ENCODE data around the gene P2RY6. TPM values are rescaled to one million over a fixed set of nuclear protein-coding genes. Genes with fewer than 3 reads are reported as not detected.

The P2RY6 gene
- total RNA-seq, 2 donors from 2014 or later, result 7.7 to 13.4 TPM

DNA sequence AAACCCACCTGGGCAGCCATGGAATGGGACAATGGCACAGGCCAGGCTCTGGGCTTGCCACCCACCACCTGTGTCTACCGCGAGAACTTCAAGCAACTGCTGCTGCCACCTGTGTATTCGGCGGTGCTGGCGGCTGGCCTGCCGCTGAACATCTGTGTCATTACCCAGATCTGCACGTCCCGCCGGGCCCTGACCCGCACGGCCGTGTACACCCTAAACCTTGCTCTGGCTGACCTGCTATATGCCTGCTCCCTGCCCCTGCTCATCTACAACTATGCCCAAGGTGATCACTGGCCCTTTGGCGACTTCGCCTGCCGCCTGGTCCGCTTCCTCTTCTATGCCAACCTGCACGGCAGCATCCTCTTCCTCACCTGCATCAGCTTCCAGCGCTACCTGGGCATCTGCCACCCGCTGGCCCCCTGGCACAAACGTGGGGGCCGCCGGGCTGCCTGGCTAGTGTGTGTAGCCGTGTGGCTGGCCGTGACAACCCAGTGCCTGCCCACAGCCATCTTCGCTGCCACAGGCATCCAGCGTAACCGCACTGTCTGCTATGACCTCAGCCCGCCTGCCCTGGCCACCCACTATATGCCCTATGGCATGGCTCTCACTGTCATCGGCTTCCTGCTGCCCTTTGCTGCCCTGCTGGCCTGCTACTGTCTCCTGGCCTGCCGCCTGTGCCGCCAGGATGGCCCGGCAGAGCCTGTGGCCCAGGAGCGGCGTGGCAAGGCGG lies 24.5 kb downstream of the P2RY6 start:
- no peaks in the 10 kb centered on the region for H3K36me3 ChIP-seq
- DNase-seq (ENCODE audit: low spot score) (no peak), ATAC-seq (ENCODE audit: insufficient number of reproducible peaks, low FRiP score, low read depth) (no peak)
- no peak overlapping the region for H3K27ac ChIP-seq
- no peaks in the 10 kb centered on the region for H3K27me3 ChIP-seq (replicated peaks; ENCODE audit: insufficient read depth)
- peaks cover 0 to 17% of the 10 kb centered on the region in 2 donors for H3K4me1 ChIP-seq (ENCODE audit: control insufficient read depth in 1 of 2, low read depth in 2 of 2)
- no peaks in the 10 kb centered on the region for H3K9me3 ChIP-seq
- H3K4me3 ChIP-seq, result no peak overlapping the region
- TF ChIP-seq CTCF (IDR thresholded peaks at IDR 0.05), result no peak

- no peak overlapping the region for H3K4me3 ChIP-seq
- DNase-seq (ENCODE audit: low spot score), result no peak
- no peaks in the 10 kb centered on the region for H3K27me3 ChIP-seq (replicated peaks; ENCODE audit: insufficient read depth)
- TF ChIP-seq CTCF (IDR thresholded peaks at IDR 0.05), result no peak
- H3K36me3 ChIP-seq, result no peaks in the 10 kb centered on the region
- H3K27ac ChIP-seq, result no peak overlapping the region
- H3K9me3 ChIP-seq, result no peaks in the 10 kb centered on the region
- no peak for ATAC-seq (ENCODE audit: insufficient number of reproducible peaks, low FRiP score, low read depth)
- peaks cover 0 to 17% of the 10 kb centered on the region in 2 donors for H3K4me1 ChIP-seq (ENCODE audit: control insufficient read depth in 1 of 2, low read depth in 2 of 2)
These were observed 25.1 kb downstream of the P2RY6 start for GRCh38 chr11:73297231-73297590.

DNA sequence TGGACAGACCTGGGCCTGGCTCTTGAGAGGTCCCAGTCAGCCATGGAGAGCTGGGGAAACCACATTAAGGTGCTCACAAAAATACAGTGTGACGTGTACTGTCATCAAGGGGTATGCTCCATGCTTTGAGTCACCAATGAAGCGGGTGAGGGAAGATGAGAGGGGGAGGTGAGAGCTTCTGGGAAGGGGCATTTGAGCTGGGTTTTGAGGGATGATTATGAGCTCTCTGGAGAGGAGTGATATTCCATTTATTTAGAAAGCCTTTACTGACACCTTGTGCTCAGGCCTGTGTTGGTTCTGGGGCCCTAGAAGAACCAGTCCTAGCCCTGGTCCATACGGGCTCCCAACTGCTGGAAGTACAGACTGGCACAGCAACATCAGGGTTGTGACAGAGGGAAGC lies 25.6 kb downstream of the P2RY6 start:
- no peak for TF ChIP-seq CTCF (IDR thresholded peaks at IDR 0.05)
- ATAC-seq (ENCODE audit: insufficient number of reproducible peaks, low FRiP score, low read depth) (no peak), DNase-seq (ENCODE audit: low spot score) (no peak)
- no peak overlapping the region for H3K4me3 ChIP-seq
- no peaks in the 10 kb centered on the region for H3K9me3 ChIP-seq
- H3K36me3 ChIP-seq, result no peaks in the 10 kb centered on the region
- no peak overlapping the region for H3K27ac ChIP-seq
- peaks cover 0 to 17% of the 10 kb centered on the region in 2 donors for H3K4me1 ChIP-seq (ENCODE audit: control insufficient read depth in 1 of 2, low read depth in 2 of 2)
- H3K27me3 ChIP-seq (replicated peaks; ENCODE audit: insufficient read depth), result no peaks in the 10 kb centered on the region

DNA sequence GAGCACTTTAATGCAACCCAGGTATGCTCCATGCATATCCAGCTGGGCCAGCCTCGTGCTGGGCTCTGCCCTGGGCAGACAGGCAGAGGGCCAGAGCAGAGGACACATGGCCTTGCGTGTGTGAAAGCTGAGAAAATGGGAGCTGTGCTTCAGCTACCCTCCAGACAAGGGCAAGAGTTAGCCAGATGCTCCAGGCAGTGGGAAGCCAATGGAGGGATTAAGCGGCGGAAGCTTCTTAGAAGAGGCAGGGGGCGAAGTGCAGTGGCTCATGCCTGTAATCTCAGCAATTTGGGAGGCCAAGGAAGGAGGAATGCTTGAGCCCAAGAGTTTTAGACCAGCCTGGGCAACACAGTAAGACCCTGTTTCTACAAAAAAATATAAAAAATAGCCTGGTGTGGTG lies 26.1 kb downstream of the P2RY6 start:
- Histone ChIP-seq H3K36me3 (no peaks in the 10 kb centered on the region), H3K27me3 (replicated peaks; ENCODE audit: insufficient read depth) (no peaks in the 10 kb centered on the region), H3K4me1 (ENCODE audit: control insufficient read depth in 1 of 2, low read depth in 2 of 2) (peaks cover 0 to 17% of the 10 kb centered on the region in 2 donors), H3K27ac (no peak overlapping the region), H3K4me3 (no peak overlapping the region), H3K9me3 (no peaks in the 10 kb centered on the region)
- no peak for DNase-seq (ENCODE audit: low spot score)
- no peak for TF ChIP-seq CTCF (IDR thresholded peaks at IDR 0.05)
- no peak for ATAC-seq (ENCODE audit: insufficient number of reproducible peaks, low FRiP score, low read depth)

DNA sequence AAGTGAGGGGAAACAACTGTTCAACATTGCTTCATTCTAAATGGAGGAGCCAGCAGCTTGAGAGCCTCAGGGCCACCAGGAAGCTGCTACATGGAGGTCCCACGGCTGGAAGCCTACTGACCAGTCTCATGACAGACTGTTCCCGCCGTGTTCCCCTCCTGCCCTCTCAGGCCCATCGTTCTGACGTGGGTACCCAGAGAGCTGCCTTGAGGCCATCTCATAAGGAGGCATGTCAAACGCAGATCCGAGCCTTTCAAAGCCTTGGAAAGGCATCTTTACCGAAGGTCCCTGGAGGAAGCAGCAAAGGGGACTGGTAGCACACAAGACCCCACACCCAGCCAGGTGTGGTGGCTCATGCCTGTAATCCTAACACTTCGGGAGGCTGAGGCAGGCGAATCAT lies 27.6 kb downstream of the P2RY6 start:
- ATAC-seq (ENCODE audit: insufficient number of reproducible peaks, low FRiP score, low read depth), result no peak
- Histone ChIP-seq H3K4me1 (ENCODE audit: control insufficient read depth in 1 of 2, low read depth in 2 of 2) (peaks cover 0 to 17% of the 10 kb centered on the region in 2 donors), H3K27ac (no peak overlapping the region), H3K4me3 (no peak overlapping the region), H3K36me3 (no peaks in the 10 kb centered on the region), H3K27me3 (replicated peaks; ENCODE audit: insufficient read depth) (no peaks in the 10 kb centered on the region), H3K9me3 (no peaks in the 10 kb centered on the region)
- no peak for TF ChIP-seq CTCF (IDR thresholded peaks at IDR 0.05)
- DNase-seq (ENCODE audit: low spot score), result no peak
